Measurements from ENCODE around the gene EVA1C. TPM values are rescaled to one million over a fixed set of nuclear protein-coding genes. Genes with fewer than 3 reads are reported as not detected.
"Not testable (repeated sequence)": the region's sequence is repeated elsewhere in the genome, so short reads cannot be mapped to it uniquely, and the experiment has no call there.

Gene EVA1C
- total RNA-seq, 1 donor from 2014 or later: 5.0 TPM

- ATAC-seq (peak; percentile 39), DNase-seq (ENCODE audit: low spot score) (no peak)
These were observed 72.3 kb downstream of the EVA1C start for GRCh38 chr21:32484706-32485380.

GRCh38 chr21:32492376-32492775, 79.9 kb downstream of the EVA1C start:
- DNase-seq (ENCODE audit: low spot score) (no peak), ATAC-seq (no peak)

DNA sequence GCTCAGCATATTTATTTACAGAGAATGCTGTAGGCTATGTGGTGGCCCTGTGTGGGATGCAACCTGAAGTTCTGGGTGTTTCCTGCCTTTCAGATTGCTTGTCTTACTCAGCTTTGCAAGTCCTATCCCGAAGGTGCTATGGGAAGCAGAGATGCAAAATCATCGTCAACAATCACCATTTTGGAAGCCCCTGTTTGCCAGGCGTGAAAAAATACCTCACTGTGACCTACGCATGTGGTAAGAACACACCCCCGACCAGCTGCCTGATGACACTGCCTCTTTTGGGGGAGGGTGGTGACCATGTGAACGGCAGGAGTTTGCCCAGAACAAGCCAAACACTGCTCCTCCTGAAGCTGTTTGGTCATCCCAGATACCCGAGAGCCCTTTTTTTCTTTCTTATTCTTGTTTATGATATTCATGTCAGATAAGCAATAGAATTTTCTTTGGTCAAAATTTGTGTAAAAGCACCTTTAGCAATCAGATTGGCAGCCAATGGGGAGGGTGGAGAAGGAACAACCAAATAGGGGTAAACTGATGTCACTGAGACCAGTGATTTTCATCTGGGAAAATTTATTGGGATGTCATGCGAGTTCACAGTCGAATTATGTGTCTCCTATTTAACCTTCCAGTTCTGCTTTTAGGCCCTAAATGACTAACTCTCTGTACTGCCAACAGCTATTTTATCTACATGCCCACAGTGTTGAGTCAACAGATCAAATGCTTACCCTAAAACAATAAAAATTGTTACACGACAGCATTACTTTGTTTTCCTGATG, 82.6 kb downstream of the EVA1C start:
- ATAC-seq (no peak), DNase-seq (ENCODE audit: low spot score) (no peak)

DNA sequence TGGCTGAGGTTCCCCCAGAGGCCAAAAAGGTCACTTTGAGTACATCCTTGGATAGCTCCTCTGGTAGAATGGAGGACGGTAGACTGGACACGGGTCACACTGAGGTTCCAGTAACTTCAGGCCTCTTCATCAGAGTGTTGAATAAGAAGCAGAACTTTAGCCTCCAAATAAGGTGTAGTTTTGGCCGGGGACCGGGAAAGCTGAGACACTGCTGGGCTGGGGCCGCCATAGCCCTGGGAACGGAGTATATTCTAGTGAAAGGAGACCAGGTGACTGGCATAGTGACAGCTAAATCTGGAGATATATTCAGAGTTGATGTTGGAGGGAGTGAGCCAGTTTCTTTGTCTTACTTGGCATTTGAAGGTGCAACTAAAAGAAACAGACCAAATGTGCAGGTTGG, 84.1 kb downstream of the EVA1C start:
- DNase-seq (ENCODE audit: low spot score) (no peak), ATAC-seq (no peak)

DNA sequence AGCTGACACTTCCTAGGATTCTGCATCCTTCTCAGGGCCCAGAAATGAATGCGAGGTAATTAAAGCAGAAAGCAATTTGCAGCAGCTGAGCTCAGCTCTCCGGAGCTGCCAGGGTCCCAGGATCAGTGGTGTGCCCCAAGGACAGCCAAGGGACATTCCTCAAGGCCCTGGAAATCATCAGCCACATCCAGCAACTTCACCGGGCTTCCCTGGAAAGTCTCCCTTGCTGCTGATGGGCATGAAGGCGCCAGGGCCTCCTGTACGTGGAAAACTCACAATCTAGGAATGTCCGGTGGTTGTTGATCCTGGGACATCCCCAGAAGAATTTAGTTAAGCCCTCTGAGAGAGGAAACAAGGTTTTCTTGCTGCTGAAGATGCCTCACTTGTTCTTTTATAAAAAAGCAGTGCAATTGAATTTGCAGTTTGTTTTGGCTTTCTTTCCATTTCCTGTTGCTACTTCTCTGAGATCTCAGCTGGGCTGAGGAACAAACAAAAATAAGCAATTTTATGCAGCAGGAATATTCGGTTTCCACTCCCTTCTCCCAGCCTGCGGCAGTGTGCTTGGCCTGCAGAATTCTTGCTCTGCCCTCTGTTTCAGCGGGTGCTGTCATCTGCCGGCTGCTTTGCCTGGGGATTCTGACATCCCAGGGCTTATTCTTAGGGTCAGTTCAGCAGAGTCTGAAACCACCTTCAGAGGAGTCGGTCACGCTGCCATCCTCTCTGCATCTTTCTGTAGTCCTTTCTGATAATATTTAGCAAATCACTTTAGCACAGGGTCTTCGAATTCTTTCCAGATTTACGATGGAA, 86.9 kb downstream of the EVA1C start:
- no peak for ATAC-seq
- no peak for DNase-seq (ENCODE audit: low spot score)

- ATAC-seq; DNase-seq (ENCODE audit: low spot score): not testable (repeated sequence)
These were observed 91.1 kb downstream of the EVA1C start for GRCh38 chr21:32503641-32504040.

- DNase-seq (ENCODE audit: low spot score); ATAC-seq: not testable (repeated sequence)
These were observed 93.3 kb downstream of the EVA1C start for GRCh38 chr21:32505767-32506166.

DNA sequence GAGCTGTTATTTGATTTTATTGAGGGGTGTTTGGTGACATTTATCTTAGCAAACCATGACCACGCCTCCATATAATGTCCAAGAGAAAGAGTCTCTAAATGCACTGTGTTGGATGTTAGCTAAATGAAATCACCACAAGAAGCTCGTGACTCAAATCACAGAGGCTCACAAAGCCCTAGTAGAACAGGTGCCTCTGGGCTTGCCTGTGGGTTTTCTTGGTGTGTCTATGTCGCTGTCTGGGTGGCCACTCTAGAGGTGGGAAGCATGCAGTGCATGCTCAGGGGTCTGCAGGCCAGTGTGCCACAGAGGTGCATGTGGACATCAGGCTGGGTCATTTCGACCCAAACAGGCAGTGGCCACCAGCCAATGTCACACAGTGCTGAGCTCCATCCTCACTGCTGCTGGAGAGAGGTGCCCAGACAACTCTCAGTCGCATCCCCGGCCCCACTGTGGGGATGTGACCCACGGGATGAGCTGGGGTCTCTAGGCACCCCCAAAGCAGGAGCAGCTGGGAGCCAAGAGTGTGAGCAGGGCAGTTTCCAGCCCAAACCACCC, 94.0 kb downstream of the EVA1C start:
- DNase-seq (ENCODE audit: low spot score); ATAC-seq: not testable (repeated sequence)

- ATAC-seq (no peak), DNase-seq (ENCODE audit: low spot score) (no peak)
These were observed 94.9 kb downstream of the EVA1C start for GRCh38 chr21:32507342-32507919.

DNA sequence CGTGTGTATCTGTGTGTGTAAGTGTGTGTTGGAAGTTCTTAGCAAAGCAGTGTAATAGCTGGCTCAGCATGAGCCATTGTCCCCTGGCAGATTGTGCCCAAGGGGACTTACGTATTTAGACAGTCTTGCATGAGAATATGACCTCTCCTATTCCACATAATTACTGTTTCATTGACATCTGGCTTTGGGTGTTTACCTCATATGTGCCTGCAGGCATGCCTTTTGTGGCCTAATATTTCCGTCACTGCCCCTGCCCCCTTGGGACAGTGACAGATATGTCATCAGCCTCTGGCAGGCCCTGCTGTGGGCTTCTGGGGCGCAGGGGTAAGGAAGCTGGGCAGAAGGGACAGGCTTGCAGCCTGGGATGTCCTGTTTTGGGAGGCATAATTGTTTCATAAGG, 95.5 kb downstream of the EVA1C start:
- not testable (repeated sequence) for ATAC-seq; DNase-seq (ENCODE audit: low spot score)

DNA sequence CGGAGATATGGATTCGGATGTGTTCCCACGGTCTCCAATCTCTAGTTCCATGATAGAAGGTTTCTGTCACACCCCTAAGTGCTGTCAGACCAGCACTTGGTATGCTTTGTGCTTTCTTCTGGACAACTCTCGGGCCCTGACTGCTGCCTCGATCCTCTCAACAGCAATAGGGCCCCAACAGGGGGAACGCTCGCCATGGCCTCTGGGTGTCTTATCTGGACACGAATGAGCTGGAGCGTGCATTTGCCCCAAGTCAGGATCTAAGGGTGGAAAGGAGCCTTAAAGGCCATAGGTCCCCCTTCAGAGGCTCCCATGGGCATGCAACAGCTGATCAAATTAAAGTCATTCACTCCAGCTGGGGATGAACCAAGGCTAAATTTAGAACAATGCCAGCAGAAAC, 96.1 kb downstream of the EVA1C start:
- ATAC-seq (no peak), DNase-seq (ENCODE audit: low spot score) (no peak)

- DNase-seq (ENCODE audit: low spot score); ATAC-seq: not testable (repeated sequence)
These were observed 96.5 kb downstream of the EVA1C start for GRCh38 chr21:32508975-32509374.

DNA sequence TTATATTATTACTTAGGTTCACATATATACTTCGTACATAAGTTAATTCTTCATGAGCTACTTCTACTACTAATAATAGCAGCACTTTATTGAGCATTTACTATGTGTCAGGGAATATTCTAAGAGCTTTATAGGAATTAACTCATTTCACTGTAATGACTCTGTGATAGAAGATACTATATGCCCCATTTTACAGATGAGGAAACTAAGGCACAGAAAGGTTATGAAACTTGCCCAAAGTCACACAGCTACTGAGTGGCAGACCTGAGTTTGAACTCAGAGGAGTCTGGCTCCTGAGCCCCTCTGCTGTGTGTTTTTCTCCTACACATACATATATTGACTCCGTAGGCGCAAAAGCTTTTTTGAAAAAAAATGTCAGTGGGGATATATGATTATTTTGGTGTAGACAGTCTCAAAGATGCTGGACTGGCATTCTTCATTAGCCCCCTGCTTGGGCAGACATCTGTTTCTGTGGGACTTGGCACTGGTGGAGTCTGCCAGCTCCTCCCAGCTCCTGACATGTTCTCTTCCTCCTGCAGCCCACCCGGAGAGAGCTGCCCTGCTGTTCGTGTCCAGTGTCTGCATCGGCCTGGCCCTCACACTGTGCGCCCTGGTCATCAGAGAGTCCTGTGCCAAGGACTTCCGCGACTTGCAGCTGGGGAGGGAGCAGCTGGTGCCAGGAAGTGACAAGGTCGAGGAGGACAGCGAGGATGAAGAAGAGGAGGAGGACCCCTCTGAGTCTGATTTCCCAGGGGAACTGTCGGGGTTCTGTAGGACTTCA, 102.0 kb downstream of the EVA1C start:
- ATAC-seq (no peak), DNase-seq (ENCODE audit: low spot score) (no peak)

DNA sequence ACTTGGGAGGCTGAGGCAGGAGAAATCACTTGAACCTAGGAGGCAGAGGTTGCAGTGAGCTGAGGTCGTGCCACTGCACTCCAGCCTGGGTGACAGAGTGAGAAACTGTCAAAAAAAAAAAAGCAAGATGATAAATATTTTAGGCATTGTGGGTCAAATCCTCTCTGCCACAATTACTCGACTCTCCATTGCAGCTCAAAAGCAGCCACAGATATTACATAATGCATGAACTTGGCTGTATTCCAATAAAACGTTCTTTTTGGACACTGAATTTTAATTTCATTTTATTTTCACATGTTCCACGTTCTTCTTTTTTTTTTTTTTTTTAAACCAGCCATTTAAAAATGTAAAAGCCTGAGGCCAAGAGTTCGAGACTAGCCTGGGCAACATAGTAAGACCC, 103.4 kb downstream of the EVA1C start:
- no peak for DNase-seq (ENCODE audit: low spot score)
- ATAC-seq: no peak

- DNase-seq (ENCODE audit: low spot score) (no peak), ATAC-seq (no peak)
These were observed 104.5 kb downstream of the EVA1C start for GRCh38 chr21:32516756-32517649.

DNA sequence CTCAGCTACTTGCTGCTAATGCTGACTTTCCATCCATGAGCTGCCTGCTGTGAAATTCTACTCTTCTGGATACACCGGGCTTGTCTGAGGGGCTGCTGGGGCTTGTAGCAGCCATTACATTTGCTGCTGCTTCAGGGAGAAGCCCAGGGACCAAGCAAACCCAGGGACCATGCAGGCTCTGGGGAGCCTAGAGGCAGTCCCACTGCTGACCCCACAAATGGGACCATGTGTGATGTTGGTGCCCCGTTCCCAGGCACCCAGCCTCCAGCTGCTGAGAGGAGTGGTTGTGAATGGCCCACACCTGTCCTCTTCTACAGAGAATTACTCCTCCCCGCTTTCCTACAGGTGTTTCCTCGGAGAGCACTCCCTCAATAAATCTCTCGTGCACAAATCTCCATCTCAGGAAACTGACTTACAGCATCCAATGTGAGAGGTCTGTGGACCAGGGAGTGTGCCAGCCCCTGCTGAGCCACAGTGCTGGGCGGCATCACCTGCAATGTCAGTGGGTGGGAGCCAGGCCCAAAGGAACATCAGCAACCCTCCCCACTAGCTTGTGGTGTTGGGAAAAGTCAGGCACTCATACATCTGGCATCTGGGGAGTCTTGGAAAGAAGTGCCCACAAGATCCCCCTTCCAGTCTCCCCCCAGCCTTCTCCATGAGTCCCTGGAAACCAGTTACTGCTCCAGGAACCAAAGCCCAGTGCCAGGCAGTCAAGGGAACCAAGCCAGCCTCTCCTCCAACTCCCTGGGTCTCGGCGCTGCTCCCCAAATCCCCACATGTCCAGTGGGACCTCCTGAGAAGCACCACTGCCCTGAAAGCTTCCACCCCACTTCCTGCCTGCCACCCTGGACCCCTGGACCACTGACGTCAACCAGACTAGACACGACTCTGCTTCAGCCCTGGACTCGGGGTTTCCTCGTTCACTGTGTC, 107.7 kb downstream of the EVA1C start:
- ATAC-seq (no peak), DNase-seq (ENCODE audit: low spot score) (no peak)

DNA sequence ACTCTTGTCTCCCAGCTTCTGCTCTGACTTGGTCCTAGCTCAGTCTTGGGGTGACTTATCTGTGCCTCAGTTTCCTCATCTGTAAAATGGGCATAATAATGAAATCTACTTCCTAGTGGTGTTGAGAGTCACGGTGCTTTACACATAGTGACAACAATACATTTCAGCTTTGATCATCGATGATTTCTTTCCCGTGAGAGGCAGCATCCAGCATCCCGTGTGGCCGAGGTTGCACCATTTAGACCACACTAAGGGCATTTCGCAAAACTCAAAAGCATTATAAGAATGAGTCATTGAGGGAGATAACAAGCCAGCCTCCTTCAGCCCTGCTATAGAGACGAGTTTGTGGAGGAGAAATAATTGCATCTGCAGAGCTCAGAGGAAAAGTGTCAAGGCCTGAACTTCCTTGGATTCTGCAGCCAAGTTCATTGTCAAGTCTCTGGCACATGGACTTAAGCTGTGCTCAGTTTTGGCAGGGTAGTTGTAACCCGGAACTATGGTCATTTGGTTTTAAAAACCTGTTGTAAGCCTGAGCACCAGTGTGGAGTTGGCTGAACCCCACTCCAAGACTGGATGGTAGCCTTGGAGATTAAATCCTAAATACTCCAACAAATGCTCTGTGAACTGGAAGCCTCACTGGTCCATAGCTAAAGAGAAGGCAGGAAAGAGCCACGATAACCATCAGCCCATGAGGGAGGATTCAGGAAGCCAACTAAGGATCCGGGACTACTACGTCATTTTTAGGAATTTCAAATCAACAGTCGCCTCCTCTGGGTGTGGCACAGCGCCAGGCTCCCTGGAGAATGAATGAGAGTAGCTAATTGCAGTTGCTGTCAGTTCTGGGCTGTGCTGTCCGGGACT, 108.6 kb downstream of the EVA1C start:
- ATAC-seq (peak; percentile 57), DNase-seq (ENCODE audit: low spot score) (peak; percentile 60)

Measured in left lobe of liver (tissue), 2 donors.